OCI-M2 (cell line): ENCODE data around the gene GRAPL.
"Not testable (repeated sequence)": the region's sequence is repeated elsewhere in the genome, so short reads cannot be mapped to it uniquely, and the experiment has no call there.

Experiments used
- DNase-seq: peaks from one replicate; lab custom pipeline; 2025; ENCODE audit not compliant: unreplicated experiment; lab: John Stamatoyannopoulos, UW

Gene GRAPL

GRCh38 chr17:19187883-19188869 lies 60.8 kb downstream of the GRAPL start:
- not testable (repeated sequence) for DNase-seq

- not testable (repeated sequence) for DNase-seq
Measured at GRCh38 chr17:19188870-19189708, 61.7 kb downstream of the GRAPL start.

- DNase-seq, result not testable (repeated sequence)
Measured at GRCh38 chr17:19189781-19190405, 62.5 kb downstream of the GRAPL start.

GRCh38 chr17:19196382-19197204 lies 69.2 kb downstream of the GRAPL start:
- DNase-seq, result not testable (repeated sequence)

- DNase-seq, result not testable (repeated sequence)
Measured at GRCh38 chr17:19202448-19202847, 75.1 kb downstream of the GRAPL start.

GRCh38 chr17:19203429-19203828 lies 76.0 kb downstream of the GRAPL start:
- not testable (repeated sequence) for DNase-seq
